Parathyroid adenoma (tissue), 2 donors: ENCODE results near the gene EXOSC5.
"Not testable (repeated sequence)": the region's sequence is repeated elsewhere in the genome, so short reads cannot be mapped to it uniquely, and the experiment has no call there.

ENCODE experiments used
- H2AFZ ChIP-seq: fragments of 300-600 bp; sonication (generic); one replicate; pipeline ENCODE4 v1.7.0; 2017; ENCODE audit warnings: antibody characterized with exemption, mild to moderate bottlenecking
- H3K27ac ChIP-seq: fragments of 300-600 bp; sonication (generic); one replicate; pipeline ENCODE4 v1.7.0; 2017
- H3K27me3 ChIP-seq: fragments of 300-600 bp; sonication (generic); one replicate; pipeline ENCODE4 v1.7.0; 2017; ENCODE audit warnings: low read length; ENCODE audit not compliant: control insufficient read depth, insufficient read depth
- H3K36me3 ChIP-seq: fragments of 300-600 bp; sonication (generic); one replicate; pipeline ENCODE4 v1.7.0; 2017; ENCODE audit warnings: low read length; ENCODE audit not compliant: control insufficient read depth, insufficient read depth
- H3K4me1 ChIP-seq: fragments of 300-600 bp; sonication (generic); one replicate; pipeline ENCODE4 v1.7.0; 2017; ENCODE audit warnings: control low read depth
- H3K4me2 ChIP-seq: fragments of 300-600 bp; sonication (generic); one replicate; pipeline ENCODE4 v1.7.0; 2017; ENCODE audit warnings: low read length
- H3K4me3 ChIP-seq: fragments of 300-600 bp; sonication (generic); one replicate; pipeline ENCODE4 v1.7.0; 2017; ENCODE audit warnings: low read depth, low read length
- H3K79me2 ChIP-seq: fragments of 300-600 bp; sonication (generic); one replicate; pipeline ENCODE4 v1.7.0; 2017; ENCODE audit warnings: control low read depth
- H3K9ac ChIP-seq: fragments of 300-600 bp; sonication (generic); one replicate; pipeline ENCODE4 v1.7.0; 2017; ENCODE audit warnings: mild to moderate bottlenecking
- H3K9me3 ChIP-seq: fragments of 300-600 bp; sonication (generic); one replicate; pipeline ENCODE4 v1.7.0; 2017; ENCODE audit warnings: low read length; ENCODE audit not compliant: control insufficient read depth
- TF ChIP-seq, protein P1 (sequence below): fragments of 300-600 bp; sonication (generic); IDR thresholded peaks from one replicate; pipeline ENCODE4 v1.7.0; 2017; ENCODE audit warnings: antibody characterized with exemption, mild to moderate bottlenecking
- donor health status: primary hyperparathyroidism.

The EXOSC5 gene

DNA sequence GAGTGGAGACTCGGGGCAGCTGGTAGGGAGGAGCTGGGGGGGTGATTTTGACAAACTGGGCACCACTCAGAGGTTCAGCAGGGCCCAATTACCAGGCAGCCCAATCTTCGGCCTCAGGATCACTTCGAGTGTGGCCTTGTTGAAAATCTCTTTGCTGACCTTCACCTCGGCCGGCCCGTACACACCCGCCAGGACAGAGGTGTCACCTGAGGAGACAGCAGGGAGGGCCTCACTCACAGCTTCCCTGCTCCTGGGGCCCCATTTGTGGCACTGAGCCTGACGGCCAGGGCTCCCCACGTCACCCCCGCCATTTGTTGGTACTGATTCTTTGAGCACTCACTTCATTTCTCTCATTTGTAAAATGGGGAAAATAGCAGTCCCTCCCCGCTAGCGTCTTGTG, 4.4 kb downstream of the EXOSC5 start:
- TF ChIP-seq, protein P1, sequence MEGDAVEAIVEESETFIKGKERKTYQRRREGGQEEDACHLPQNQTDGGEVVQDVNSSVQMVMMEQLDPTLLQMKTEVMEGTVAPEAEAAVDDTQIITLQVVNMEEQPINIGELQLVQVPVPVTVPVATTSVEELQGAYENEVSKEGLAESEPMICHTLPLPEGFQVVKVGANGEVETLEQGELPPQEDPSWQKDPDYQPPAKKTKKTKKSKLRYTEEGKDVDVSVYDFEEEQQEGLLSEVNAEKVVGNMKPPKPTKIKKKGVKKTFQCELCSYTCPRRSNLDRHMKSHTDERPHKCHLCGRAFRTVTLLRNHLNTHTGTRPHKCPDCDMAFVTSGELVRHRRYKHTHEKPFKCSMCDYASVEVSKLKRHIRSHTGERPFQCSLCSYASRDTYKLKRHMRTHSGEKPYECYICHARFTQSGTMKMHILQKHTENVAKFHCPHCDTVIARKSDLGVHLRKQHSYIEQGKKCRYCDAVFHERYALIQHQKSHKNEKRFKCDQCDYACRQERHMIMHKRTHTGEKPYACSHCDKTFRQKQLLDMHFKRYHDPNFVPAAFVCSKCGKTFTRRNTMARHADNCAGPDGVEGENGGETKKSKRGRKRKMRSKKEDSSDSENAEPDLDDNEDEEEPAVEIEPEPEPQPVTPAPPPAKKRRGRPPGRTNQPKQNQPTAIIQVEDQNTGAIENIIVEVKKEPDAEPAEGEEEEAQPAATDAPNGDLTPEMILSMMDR: no peak
- Histone ChIP-seq H3K4me1 (no peaks in the 10 kb centered on the region), H3K27ac (no peak overlapping the region), H3K79me2 (peaks cover 2% of the 10 kb centered on the region), H3K4me2 (no peak overlapping the region), H3K9ac (no peak overlapping the region), H3K9me3 (no peaks in the 10 kb centered on the region), H3K27me3 (no peaks in the 10 kb centered on the region), H2AFZ (no peak overlapping the region), H3K36me3 (no peaks in the 10 kb centered on the region), H3K4me3 (no peak overlapping the region)

- Histone ChIP-seq H3K27ac (no peak overlapping the region), H3K4me2 (no peak overlapping the region), H3K9me3 (no peaks in the 10 kb centered on the region), H3K9ac (no peak overlapping the region), H3K27me3 (no peaks in the 10 kb centered on the region), H3K79me2 (no peaks in the 10 kb centered on the region), H3K4me3 (no peak overlapping the region), H3K4me1 (no peaks in the 10 kb centered on the region), H3K36me3 (no peaks in the 10 kb centered on the region), H2AFZ (no peak overlapping the region)
- TF ChIP-seq, protein P1: no peak
Measured at GRCh38 chr19:41391618-41392017, 5.5 kb downstream of the EXOSC5 start.

- Histone ChIP-seq H2AFZ (no peak overlapping the region), H3K4me1 (no peaks in the 10 kb centered on the region), H3K79me2 (no peaks in the 10 kb centered on the region), H3K9ac (no peak overlapping the region), H3K4me2 (no peak overlapping the region), H3K36me3 (no peaks in the 10 kb centered on the region), H3K27ac (no peak overlapping the region), H3K9me3 (no peaks in the 10 kb centered on the region), H3K27me3 (no peaks in the 10 kb centered on the region), H3K4me3 (no peak overlapping the region)
- TF ChIP-seq, protein P1: no peak
Measured at GRCh38 chr19:41386442-41386841, 10.7 kb downstream of the EXOSC5 start.

- Histone ChIP-seq H3K27ac (no peak overlapping the region), H3K9ac (no peak overlapping the region), H3K9me3 (no peaks in the 10 kb centered on the region), H2AFZ (no peak overlapping the region), H3K4me3 (no peak overlapping the region), H3K4me1 (no peaks in the 10 kb centered on the region), H3K4me2 (no peak overlapping the region), H3K36me3 (no peaks in the 10 kb centered on the region), H3K27me3 (no peaks in the 10 kb centered on the region), H3K79me2 (no peaks in the 10 kb centered on the region)
- TF ChIP-seq, protein P1: no peak
Measured at GRCh38 chr19:41384351-41384750, 12.8 kb downstream of the EXOSC5 start.

DNA sequence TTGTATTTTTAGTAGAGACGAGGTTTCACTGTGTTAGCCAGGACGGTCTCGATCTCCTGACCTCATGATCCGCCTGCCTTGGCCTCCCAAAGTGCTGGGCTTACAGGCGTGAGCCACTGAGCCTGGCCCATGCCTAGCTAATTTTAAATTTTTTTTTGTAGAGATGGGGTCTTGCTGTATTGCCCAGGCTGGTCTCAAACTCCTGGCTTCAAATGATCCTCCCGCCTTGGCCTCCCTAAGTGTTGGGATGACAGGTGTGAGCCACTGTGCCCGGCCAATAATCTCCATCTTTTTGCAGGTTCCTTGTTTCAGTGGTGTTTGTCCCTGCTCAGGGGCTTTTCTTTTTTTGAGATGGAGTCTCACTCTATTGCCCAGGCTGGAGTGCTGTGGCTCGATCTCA, 15.6 kb downstream of the EXOSC5 start:
- H3K4me3 ChIP-seq, H3K79me2 ChIP-seq, H2AFZ ChIP-seq, H3K4me1 ChIP-seq, H3K27ac ChIP-seq, H3K36me3 ChIP-seq, H3K27me3 ChIP-seq, H3K4me2 ChIP-seq, H3K9me3 ChIP-seq, H3K9ac ChIP-seq: not testable (repeated sequence)
